Parathyroid adenoma (tissue), 2 donors: ENCODE results near the gene CKAP2L.
A peak's percentile ranks its signal among the peaks of the same experiment; 100 is the strongest.

ENCODE experiments used
- H2AFZ ChIP-seq: fragments of 300-600 bp; sonication (generic); one replicate; pipeline ENCODE4 v1.7.0; 2017; ENCODE audit warnings: antibody characterized with exemption, mild to moderate bottlenecking
- H3K27ac ChIP-seq: fragments of 300-600 bp; sonication (generic); one replicate; pipeline ENCODE4 v1.7.0; 2017
- H3K27me3 ChIP-seq: fragments of 300-600 bp; sonication (generic); one replicate; pipeline ENCODE4 v1.7.0; 2017; ENCODE audit warnings: low read length; ENCODE audit not compliant: control insufficient read depth, insufficient read depth
- H3K36me3 ChIP-seq: fragments of 300-600 bp; sonication (generic); one replicate; pipeline ENCODE4 v1.7.0; 2017; ENCODE audit warnings: low read length; ENCODE audit not compliant: control insufficient read depth, insufficient read depth
- H3K4me1 ChIP-seq: fragments of 300-600 bp; sonication (generic); one replicate; pipeline ENCODE4 v1.7.0; 2017; ENCODE audit warnings: control low read depth
- H3K4me2 ChIP-seq: fragments of 300-600 bp; sonication (generic); one replicate; pipeline ENCODE4 v1.7.0; 2017; ENCODE audit warnings: low read length
- H3K4me3 ChIP-seq: fragments of 300-600 bp; sonication (generic); one replicate; pipeline ENCODE4 v1.7.0; 2017; ENCODE audit warnings: low read depth, low read length
- H3K79me2 ChIP-seq: fragments of 300-600 bp; sonication (generic); one replicate; pipeline ENCODE4 v1.7.0; 2017; ENCODE audit warnings: control low read depth
- H3K9ac ChIP-seq: fragments of 300-600 bp; sonication (generic); one replicate; pipeline ENCODE4 v1.7.0; 2017; ENCODE audit warnings: mild to moderate bottlenecking
- H3K9me3 ChIP-seq: fragments of 300-600 bp; sonication (generic); one replicate; pipeline ENCODE4 v1.7.0; 2017; ENCODE audit warnings: low read length; ENCODE audit not compliant: control insufficient read depth
- TF ChIP-seq, protein P1 (sequence below): fragments of 300-600 bp; sonication (generic); IDR thresholded peaks from one replicate; pipeline ENCODE4 v1.7.0; 2017; ENCODE audit warnings: antibody characterized with exemption, mild to moderate bottlenecking
- donor health status: primary hyperparathyroidism.

CKAP2L gene

GRCh38 chr2:112764071-112765044 is at the start of gene CKAP2L:
Gene CKAP2L, minus strand, starts transcription at chr2:112764609. Its CDS starts 11 bp downstream, at chr2:112764598.
- H3K27me3 ChIP-seq: no peaks in the 10 kb centered on the region

GRCh38 chr2:112813280-112813966 is 49.0 kb upstream of the CKAP2L start:
- H3K4me3 ChIP-seq: no peak overlapping the region
- H3K9ac ChIP-seq: no peak overlapping the region
- TF ChIP-seq, protein P1, sequence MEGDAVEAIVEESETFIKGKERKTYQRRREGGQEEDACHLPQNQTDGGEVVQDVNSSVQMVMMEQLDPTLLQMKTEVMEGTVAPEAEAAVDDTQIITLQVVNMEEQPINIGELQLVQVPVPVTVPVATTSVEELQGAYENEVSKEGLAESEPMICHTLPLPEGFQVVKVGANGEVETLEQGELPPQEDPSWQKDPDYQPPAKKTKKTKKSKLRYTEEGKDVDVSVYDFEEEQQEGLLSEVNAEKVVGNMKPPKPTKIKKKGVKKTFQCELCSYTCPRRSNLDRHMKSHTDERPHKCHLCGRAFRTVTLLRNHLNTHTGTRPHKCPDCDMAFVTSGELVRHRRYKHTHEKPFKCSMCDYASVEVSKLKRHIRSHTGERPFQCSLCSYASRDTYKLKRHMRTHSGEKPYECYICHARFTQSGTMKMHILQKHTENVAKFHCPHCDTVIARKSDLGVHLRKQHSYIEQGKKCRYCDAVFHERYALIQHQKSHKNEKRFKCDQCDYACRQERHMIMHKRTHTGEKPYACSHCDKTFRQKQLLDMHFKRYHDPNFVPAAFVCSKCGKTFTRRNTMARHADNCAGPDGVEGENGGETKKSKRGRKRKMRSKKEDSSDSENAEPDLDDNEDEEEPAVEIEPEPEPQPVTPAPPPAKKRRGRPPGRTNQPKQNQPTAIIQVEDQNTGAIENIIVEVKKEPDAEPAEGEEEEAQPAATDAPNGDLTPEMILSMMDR: no peak

More at GRCh38 chr2:112764071-112765044, at the start of gene CKAP2L:
- Histone ChIP-seq H3K4me1 (no peaks in the 10 kb centered on the region), H2AFZ (peak within 1 kb of the TSS; percentile 89), H3K4me3 (peak within 1 kb of the TSS; percentile 77), H3K27ac (no peak within 1 kb of the TSS), H3K9me3 (no peaks in the 10 kb centered on the region), H3K4me2 (peak within 1 kb of the TSS; percentile 79), H3K36me3 (no peaks in the 10 kb centered on the region), H3K79me2 (no peaks in the 10 kb centered on the region), H3K9ac (no peak within 1 kb of the TSS)
- TF ChIP-seq, protein P1: no peak

DNA sequence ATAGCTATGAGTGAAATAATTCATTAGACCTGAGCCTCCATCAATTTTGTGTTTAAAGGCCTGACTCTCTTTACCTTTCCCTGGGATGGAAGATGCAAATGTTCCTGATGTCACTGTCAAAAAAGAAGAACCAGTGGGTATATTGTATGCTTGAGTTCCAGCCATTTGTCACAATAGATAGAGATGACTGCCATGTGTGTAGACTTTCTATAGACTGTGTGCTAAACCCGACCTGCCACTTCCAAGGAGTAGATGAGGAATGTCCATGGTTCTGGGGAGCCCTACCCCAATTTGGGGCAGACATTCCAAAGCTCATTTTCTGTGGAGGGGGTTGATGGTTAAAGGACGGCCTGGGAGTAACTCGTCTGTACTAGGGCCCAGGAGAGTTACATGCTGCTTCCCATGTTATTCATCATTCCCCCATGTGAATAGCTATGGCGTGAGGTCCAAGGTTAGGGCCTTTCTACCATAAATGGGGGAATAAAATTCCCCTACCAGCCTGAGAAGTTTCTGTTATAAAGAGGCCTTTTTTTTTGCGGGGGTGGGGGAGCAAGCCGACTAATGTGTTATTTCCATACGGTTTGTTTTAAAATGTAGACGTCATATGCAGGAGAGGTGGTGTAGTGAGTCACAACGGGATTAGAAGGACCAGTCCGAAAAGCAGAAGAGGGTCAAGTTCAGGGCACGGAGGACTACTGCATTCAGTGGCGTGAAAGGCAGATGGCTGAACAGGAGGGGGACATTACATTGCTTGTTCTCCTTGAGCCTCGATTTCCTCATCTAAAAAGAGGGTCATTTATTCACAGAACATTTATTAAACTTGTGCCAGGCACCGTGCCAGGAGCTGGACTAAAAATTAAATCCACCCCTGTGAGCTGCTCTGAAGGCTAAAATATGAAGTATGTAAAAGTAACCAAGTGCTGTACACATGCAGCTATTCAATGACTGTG is 48.2 kb upstream of the CKAP2L start:
- Histone ChIP-seq H3K4me3 (no peak overlapping the region), H3K27ac (no peak overlapping the region), H3K4me1 (no peaks in the 10 kb centered on the region), H3K4me2 (no peak overlapping the region), H3K79me2 (no peaks in the 10 kb centered on the region), H3K9ac (no peak overlapping the region), H2AFZ (no peak overlapping the region), H3K27me3 (no peaks in the 10 kb centered on the region), H3K9me3 (no peaks in the 10 kb centered on the region), H3K36me3 (no peaks in the 10 kb centered on the region)
- TF ChIP-seq, protein P1: no peak

More at GRCh38 chr2:112813280-112813966, 49.0 kb upstream of the CKAP2L start:
- Histone ChIP-seq H3K27me3 (no peaks in the 10 kb centered on the region), H3K4me1 (no peaks in the 10 kb centered on the region), H2AFZ (no peak overlapping the region), H3K27ac (no peak overlapping the region), H3K36me3 (no peaks in the 10 kb centered on the region), H3K79me2 (no peaks in the 10 kb centered on the region), H3K9me3 (no peaks in the 10 kb centered on the region), H3K4me2 (no peak overlapping the region)

DNA sequence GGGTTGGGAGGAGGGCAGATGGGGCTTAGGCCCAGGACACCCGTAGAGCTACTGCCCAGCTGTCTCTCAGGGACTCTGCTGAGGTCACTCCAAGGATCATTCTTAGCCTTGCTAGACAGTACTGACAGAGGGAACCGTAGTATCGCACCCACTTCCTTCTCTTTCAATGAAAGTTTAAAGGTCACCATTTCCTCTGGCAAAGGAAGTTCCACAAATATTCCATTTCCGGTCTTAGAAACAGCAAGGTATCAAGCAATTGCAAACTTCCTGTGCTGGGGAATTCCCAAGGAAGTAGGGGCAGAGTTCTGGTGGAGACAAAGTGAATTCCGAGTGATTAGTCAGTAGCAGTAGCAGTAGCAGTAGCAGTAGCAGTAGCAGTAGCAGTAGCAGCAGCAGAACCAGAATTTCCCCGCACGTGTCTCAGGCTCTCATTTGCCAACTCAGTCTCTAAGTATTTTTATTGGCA is 47.5 kb upstream of the CKAP2L start:
- H3K4me1 ChIP-seq: no peaks in the 10 kb centered on the region
- no peaks in the 10 kb centered on the region for H3K79me2 ChIP-seq
- H3K9me3 ChIP-seq: no peaks in the 10 kb centered on the region
- H3K27me3 ChIP-seq: no peaks in the 10 kb centered on the region
- H3K27ac ChIP-seq: peak overlapping the region; percentile 22
- TF ChIP-seq, protein P1: no peak
- H3K4me2 ChIP-seq: no peak overlapping the region
- no peaks in the 10 kb centered on the region for H3K36me3 ChIP-seq
- no peak overlapping the region for H3K9ac ChIP-seq
- no peak overlapping the region for H2AFZ ChIP-seq
- H3K4me3 ChIP-seq: no peak overlapping the region
